Stimulated activated CD8-positive, alpha-beta memory T cell treated with anti-CD3 and anti-CD28 coated beads, Interleukin-7, amount 100 ng/mL, for 4 hours (primary cell): ENCODE data around the gene COL15A1.
"Not testable (repeated sequence)": the region's sequence is repeated elsewhere in the genome, so short reads cannot be mapped to it uniquely, and the experiment has no call there.

Source experiments
- DNase-seq, 2 donors: peaks; one replicate each; pipeline ENCODE4 v3.0.0-alpha.2; 2020; ENCODE audit warnings: low read depth in 2 of 2

The COL15A1 gene

DNA sequence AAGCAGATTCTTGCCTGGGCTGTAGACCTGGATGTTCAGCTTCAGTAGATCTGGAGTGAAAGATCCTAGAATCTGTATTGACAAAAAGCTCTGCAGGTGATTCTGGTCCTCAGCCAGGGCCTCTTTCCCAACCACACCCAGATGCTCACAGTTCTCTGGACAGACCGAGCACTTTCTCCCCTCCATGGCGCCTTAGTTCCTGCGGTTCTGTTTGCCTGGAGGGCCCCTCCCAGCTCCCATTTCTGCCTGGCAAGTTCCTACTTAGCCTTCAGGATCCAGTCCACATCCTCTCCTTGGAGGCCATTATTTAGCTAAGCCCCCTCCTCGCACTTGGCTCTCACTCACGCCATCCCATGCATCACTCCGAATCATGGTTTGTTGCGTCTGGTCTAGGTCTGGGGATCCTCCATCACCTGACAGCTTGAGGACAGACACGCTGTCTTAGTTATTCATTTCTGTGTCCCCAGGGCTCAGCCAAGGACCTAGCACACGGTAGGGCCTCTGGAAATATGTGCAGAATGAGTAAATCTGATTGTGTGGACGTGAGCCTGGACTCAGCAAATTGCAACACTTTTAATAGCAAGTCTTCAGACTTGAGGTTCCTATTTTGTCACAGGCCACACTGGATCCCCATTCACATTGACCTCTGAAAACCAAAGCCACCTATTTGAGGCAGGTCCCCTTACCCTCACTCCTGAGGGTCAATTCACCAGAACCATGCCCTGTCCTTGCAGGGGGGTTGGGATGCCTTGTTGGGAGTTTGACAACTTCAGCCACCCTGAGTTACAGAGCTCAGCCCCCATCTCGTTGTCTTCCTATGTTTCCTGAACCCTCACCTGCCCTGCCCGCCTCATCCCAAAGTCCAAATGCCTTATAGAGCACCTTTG lies 50.7 kb downstream of the COL15A1 start:
- no peak for DNase-seq

DNA sequence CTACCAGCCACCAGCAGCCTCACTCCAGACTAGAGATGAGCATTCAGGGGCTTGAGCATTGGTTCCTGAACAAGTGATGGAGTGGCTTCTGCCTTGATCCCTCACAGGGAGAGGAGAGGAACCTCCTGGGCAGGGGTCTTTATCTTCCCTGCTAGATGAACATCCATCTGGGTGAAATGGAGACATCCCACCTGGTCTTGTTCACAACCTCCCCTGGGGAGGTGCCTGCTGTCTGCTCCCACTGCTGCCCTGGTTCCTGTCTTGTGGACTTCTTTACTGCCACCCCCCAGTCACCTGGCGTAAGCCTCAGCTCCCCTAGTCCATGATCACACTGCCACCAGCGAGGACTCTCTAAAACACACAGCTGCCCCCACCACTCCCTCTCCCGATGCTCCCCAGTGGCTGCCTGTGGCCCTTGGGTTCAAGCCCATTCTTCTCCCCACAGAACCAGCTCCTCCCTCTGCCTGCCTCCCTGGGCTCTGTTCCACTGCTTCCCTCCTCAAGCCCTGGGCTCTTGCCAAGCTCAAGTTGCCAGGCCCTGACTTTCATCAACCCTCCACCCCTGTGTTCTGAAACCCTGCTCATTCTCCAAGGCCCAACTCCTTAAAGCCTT lies 51.5 kb downstream of the COL15A1 start:
- no peak for DNase-seq

- DNase-seq, result no peak
Observed at GRCh38 chr9:98995971-98996504, 52.3 kb downstream of the COL15A1 start.

GRCh38 chr9:98997604-98998003 lies 53.9 kb downstream of the COL15A1 start:
- DNase-seq, result no peak

DNA sequence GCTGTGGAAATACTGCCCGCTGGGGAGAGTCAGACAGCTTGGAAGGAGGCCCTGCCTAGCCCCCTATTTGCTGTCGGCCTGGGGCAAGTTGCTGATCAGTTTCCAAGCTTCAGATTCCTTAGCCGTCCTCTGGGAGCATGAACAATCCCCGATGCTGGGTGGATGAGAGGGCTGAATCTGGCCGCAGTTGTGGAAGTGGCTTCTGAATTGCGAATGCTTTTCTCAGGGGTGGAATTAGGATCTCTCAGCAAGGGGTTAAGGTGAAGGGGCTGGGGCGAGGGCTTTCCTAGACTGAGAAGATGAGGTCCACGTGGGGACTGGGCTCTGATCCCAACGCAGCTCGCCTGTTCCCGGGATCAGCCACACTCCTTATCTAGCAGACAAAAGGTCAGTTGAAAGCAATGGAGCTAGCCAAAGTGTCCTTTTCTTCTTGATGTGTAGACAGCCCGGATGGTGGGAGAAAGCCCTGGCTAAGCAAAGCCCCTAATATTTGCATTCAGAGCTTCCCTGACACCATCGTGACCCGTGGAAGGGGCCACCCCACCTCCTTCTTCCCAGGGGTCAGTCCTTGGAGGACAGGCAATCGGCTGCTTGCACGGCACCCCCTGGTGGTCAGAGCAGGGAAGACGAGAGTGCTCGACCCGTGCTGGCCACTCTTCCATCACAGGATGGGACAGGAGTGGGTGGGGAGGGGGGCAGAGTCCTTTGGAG lies 54.9 kb downstream of the COL15A1 start:
- DNase-seq, result peak in 1 of 2 donors; percentile 13

GRCh38 chr9:98999152-98999525 lies 55.4 kb downstream of the COL15A1 start:
- DNase-seq, result no peak

GRCh38 chr9:99000476-99001395 lies 57.0 kb downstream of the COL15A1 start:
- peak; percentile 40 for DNase-seq

GRCh38 chr9:99001892-99002291 lies 58.2 kb downstream of the COL15A1 start:
- DNase-seq, result no peak

DNA sequence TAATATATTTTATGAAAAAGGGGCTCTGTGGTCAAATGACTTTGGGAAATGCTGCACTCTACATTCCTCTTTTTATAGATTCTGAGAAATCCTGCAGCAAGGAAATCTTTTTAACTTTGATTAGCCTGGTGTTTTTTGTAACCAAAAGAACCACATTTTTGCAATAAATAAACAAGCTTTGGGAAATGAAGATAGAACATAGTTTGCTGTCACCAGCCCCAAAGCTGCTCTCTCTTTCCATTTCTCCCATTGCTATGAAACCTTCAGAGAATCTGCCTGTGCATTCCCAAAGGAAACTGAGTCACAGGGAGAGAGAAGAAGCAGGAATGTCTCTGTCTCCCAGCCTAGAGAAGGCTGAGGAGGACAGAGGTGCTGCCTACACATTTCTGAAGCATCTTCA lies 59.0 kb downstream of the COL15A1 start:
- no peak for DNase-seq

GRCh38 chr9:99003308-99003707 lies 59.6 kb downstream of the COL15A1 start:
- no peak for DNase-seq

- no peak for DNase-seq
Observed at GRCh38 chr9:99004115-99004514, 60.4 kb downstream of the COL15A1 start.

GRCh38 chr9:99004717-99005460 lies 61.2 kb downstream of the COL15A1 start:
- no peak for DNase-seq

- DNase-seq, result no peak
Observed at GRCh38 chr9:99005651-99006050, 61.9 kb downstream of the COL15A1 start.

DNA sequence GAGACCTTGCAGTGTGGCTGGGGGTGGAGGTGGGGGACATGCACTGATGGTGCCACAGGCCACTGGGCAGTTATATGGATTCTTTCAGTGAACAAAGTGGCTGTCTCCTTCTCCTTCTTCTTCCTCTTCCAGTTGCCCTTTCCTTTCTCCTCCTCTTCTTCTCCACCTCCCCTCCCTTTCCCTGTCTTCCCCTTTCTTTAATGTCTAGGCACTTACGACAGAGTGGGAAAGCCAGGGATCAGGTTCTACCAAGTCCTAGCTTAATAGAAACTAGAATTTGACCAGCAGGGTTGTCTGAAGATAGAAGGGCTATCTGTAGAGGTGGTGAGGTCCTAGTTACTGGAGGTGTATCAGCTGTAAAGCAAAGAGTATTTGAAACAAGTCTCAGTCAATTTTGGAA lies 62.8 kb downstream of the COL15A1 start:
- DNase-seq, result no peak

GRCh38 chr9:99006979-99007378 lies 63.3 kb downstream of the COL15A1 start:
- no peak for DNase-seq

DNA sequence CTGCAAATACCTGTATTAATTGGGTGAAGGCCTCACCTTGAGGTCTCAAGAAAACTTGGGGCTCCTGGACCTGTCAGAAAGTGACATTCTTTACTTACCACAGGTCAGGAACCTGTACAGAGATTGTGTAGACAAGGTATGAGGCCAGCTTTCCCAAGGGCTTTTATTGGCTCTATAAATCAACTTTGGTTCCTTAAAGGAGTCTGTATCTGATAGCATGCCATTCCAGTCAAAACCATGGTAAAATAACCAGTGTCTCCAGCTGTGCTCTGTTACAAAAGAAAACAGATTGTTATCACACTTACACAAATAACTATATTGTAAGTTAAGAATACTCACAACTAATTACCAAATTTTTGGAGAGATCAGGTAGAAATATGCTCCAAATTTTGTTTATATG lies 64.5 kb downstream of the COL15A1 start:
- DNase-seq, result no peak

GRCh38 chr9:99010393-99010792 lies 66.7 kb downstream of the COL15A1 start:
- not testable (repeated sequence) for DNase-seq

DNA sequence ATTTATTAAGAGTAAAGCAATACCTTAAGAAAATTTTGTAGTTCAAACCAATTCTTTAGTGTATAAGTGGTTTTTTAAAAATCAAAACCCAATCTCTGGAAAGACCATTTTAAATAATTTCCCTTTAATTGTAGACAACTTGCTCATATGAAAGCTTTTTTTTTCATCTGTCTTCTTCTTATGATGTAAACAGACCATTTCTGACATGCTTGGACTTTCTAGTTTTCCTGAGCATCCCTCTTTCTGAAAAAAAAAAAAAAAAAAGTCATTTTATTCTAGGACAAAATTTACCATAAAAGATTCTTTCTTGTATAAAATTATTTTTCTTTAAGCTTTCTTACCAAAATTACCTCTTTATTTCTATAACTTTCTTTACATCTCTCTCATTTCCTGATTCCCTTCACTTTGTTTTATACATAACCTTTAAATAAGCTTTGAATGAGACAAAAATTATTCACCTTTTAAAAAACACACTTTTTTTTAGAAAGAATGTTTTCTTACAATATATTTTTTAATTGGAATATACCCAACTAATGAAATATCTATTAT lies 67.5 kb downstream of the COL15A1 start:
- no peak for DNase-seq

GRCh38 chr9:99012957-99013512 lies 69.3 kb downstream of the COL15A1 start:
- no peak for DNase-seq

GRCh38 chr9:99013550-99013949 lies 69.8 kb downstream of the COL15A1 start:
- no peak for DNase-seq
